GM23248 (cell line): Measurements from ENCODE around the gene ALPI.

Experiments
- EZH2 ChIP-seq: fragments of 200-600 bp; sonication (generic); IDR thresholded peaks from 2 replicates; pipeline ENCODE4 v1.6.1; 2018; ENCODE audit warnings: antibody characterized with exemption, mild to moderate bottlenecking; ENCODE audit not compliant: insufficient read depth, poor library complexity, severe bottlenecking
- EZH2phosphoT487 ChIP-seq: fragments of 200-600 bp; sonication (generic); IDR thresholded peaks from 2 replicates; pipeline ENCODE4 v1.6.1; 2018; ENCODE audit warnings: antibody characterized with exemption, moderate library complexity, mild to moderate bottlenecking, low read depth; ENCODE audit not compliant: insufficient read depth

DNA sequence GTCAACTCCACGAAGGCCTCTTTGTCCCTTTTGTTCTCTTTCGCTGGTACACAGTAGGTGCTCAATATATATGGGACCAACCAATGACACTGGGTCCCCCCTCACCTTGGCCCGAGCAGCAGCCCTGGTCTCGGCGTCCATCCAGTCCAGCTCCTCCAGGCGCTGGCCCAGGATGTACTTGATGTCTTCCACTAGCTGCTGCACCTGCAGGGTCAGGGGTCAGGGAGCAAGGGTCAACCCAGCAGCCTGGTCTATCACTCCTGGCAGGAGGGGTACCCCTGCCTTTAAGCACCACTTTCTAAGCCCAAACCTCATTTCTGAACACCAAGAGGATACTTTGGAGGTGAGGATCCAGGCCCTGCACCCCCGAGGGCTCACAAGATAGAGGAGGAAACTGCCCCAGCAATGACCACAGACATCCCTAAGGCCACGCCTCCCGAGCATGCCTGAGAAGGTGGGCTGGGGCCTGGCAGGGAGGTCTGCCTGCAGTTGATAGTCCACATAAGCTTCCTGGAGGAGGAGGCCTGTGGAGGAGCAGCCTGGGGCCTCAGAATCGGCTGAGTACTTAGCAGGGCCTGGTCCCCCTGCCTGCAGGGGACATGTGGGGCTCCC lies 27.5 kb downstream of the ALPI start:
- TF ChIP-seq EZH2 (no peak), EZH2phosphoT487 (no peak)
